GM18526 (cell line): ENCODE results near the gene ERBB4.

Source experiments
- POLR2A ChIP-seq: IDR thresholded peaks from 3 replicates; pipeline ENCODE4 v1.6.1; 2011; ENCODE audit not compliant: insufficient read length; ENCODE audit errors: extremely low read depth

Gene ERBB4

DNA sequence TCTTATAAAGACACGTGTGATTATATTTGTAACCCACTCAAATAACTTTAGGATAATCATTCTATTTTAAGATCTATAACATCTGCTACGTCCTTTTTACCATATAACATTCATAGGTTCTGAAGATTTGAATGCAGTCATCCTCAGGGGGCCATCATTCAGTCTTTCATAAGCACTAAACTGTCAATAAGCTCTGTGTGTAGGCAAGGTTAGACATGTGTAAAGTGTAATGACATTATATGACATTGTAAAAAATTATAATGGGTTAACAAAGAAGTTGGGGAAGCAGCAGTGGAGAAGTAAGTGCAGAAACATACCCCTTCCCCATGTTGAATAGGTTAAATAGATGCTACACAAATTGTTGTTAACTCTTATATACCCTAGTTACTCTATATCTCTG lies 845.9 kb downstream of the ERBB4 start:
- no peak for TF ChIP-seq POLR2A

DNA sequence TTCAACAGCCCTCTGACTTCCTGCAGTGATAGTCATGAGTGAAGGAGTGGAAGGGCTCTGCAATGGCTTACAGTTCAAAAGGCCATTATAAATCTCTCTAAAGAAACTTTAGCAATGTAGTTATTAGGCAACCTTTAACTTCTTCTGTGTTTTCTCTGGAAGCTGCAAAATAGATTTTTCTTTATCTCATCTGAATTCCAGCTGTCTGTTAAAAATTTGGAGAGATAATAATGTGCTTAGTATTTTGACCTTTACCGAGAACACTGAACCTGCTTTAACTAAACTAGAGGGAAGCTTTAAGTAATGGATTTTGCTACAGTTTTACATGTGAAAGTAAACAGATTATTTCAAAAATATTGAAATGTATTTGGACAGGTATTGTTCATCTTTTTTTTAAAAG lies 847.9 kb downstream of the ERBB4 start:
- TF ChIP-seq POLR2A: no peak

DNA sequence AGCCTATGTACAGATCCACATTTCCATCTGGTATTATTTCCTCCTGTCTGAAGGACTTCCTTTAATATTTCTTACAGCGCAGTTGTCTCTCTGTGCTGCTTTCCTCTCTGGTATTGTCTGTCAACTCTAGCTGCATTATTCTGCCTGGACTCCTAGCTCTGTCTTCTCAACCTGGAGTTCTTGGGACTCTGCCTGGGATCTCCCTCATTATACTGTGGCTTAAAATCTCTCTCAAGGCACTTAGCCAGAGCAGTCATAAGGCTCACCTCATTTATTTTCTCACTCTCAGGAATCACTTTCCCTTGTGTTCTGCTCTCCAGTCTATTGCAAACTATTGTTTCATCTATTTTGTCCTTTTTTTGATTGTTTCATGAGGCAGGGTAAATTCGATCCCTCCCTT lies 850.4 kb downstream of the ERBB4 start:
- no peak for TF ChIP-seq POLR2A

DNA sequence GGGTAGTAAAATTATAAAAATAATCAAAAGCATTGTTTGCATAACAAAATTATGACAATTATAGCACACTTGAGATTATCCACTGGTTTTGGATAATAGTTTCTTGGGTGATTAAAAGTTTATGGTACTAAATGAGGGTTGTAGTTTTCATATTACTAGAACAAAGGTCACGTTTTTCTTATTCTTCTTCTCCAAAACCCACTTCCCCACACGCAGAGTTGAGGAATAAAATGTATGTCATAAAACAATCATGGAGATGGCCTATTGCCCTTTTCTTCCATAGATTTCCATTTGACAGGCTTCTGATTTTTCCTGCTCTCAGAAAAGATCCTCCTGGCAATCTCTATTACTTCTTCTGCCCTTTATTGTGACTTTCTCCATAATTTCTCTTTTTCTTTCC lies 863.9 kb downstream of the ERBB4 start:
- TF ChIP-seq POLR2A: no peak

DNA sequence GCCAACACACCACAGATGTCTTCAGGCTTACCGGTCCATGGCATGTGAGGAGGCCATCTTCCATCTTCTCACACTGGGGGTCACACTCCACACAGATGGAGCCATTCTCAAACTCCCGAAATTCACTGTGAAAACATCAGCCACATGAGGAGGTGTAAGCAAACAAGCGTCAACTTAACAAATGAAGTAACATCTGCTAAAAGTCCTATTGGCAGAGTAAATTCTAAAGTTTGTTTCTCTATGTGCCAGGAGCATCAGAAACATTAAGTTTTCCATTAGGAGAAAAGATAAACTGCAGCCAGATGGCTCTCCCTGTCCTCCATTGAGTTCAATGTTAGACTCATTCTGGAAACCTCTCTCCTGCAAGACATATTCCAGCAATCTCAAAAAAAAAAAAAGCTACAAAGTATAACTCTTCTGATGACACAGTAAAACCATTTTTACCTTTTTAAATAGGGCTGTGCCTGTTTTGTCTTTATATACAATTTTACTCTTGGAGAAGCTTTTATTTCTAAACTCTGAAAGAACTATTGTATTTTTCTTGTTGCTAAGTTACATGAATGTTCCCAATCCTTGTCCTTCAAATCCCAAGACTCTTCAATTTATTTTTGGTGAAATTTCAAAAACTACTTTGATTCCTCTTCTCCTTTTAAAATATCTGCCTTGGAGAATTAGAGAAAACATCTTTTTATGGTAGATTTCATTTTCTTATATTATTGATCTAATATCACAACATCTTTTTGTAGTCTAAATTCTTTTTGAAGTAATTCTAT lies 865.3 kb downstream of the ERBB4 start:
- TF ChIP-seq POLR2A: no peak

DNA sequence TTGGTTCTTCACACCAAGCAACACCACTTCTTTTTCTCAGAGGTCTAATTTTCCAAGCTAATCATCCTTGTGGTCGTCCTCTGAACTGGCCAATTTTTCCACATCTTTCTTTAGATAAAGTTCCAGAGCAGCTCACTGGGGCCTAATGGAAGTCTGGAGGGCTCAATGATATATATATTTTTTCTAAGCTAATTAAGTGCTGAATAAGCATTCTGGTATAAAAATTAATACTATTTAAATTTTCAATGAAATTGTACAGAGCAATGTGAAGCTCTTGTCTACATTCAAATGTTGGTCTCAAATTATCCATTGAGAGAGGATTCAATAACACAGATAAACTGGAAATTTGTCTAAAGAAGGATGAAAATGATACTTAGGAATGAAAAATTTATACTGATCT lies 866.6 kb downstream of the ERBB4 start:
- no peak for TF ChIP-seq POLR2A

DNA sequence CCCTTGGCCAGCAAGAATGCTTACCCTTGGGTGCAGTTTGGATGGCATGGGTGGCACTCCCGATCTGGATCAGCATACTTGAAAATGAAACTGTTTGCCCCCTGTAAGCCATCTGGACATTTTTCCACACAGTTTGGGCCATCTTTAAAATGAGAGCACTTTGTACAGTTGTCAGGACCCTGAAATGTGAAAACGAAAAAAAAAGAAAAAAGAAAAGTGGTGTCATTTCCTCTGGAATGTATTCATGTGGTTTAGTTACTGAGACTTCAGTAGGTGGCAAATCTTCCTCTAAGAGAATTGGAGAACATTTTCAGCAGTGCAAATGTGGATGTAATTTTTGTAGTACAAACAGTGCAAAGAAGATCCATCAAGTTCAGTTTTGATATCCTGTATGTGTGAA lies 873.3 kb downstream of the ERBB4 start:
- TF ChIP-seq POLR2A: no peak

DNA sequence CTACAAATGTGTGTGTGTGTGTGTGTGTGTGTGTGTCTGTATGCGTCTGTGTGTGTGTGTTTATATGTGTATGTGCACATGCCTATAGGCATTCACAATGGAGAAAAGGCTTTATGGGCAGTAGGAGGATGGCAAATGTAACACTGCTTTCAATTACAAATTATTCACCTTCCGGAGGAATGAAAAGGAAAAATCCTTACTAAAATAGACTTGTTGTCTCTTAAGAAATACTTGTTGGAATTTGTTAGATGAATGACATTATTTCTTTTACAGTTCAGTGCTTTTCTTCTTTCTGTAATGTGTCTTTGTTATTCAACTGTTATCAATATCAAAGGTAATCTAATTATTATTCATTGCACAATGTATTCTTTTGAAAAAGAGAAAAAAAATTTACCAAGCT lies 874.3 kb downstream of the ERBB4 start:
- TF ChIP-seq POLR2A: no peak

DNA sequence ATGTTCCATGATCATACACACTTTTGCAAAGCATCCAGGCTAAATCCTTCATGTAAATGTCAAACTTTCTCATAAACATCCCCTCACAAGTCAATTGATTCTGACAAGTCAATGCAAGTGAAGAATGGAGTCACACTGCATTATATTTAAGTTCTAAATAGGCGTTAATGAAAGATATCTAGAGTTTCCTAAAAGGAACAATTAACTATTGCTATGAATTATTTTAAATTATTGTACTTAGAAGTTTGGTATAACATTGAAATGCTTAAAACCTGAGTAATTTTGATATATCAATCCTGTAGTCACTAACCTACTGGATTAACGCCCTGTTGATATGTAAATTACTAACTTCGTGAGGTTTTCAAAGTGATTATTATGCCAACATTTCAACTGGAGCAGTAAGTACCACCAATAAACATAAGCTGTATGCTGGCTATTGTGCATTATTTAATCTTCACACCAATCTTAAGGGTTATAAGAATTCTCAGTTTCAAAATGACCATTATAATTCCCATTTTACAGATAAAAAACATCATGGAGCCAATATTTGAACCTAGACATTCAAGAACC lies 884.3 kb downstream of the ERBB4 start:
- TF ChIP-seq POLR2A: no peak

DNA sequence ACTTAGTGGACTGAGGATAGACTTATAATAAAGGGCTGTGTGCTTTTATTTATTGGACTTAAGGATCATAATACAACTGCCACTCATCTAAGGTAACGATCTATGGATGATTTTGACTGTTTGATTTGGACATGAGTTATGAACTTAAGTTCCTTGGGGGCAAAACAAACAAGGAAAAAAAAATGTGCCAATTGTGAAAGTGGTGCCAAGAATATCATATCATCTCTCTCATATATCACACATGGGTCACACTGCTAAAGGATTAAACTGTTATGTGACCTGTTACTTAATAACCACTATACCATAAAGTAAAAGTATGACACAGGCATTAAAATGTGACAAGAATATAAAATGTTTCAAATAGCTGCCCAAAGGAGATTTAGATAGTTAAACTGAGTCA lies 886.3 kb downstream of the ERBB4 start:
- no peak for TF ChIP-seq POLR2A

DNA sequence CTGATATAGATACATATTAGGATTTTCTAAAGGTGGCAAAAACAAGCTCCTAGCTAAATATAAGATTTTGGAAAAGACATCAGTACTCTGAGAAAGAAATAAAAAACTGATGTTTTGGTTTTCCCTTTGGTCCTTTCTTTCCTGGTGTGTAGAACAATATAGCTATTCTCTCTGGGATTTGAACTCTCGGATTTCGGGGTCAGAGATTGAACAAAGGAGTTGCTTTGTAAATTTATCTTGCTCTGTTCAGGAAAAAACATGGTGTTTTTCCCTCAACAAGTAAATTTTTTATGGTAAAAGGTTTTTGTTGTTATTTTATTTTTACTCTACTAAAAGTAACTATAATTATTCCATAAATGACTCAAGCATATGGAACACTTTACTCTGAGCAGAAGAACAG lies 889.3 kb downstream of the ERBB4 start:
- no peak for TF ChIP-seq POLR2A

DNA sequence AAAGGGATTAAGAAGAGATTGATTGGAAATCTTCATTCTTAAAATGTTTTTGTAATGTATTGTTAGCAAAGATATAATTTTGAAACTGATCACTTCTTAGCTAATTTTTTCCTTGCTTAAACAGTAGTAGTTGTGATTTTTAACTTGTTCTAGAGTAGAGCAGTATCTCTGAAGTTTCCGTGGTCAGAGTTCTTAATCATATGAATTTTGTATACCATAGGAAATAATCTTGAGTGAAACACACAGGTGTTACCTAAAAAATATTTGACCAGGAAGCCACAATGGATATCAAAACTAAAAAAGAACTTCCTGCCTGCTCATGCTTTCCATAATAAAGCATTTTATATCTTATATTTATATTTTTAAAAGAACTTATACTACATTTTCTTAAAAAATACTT lies 907.1 kb downstream of the ERBB4 start:
- TF ChIP-seq POLR2A: no peak

DNA sequence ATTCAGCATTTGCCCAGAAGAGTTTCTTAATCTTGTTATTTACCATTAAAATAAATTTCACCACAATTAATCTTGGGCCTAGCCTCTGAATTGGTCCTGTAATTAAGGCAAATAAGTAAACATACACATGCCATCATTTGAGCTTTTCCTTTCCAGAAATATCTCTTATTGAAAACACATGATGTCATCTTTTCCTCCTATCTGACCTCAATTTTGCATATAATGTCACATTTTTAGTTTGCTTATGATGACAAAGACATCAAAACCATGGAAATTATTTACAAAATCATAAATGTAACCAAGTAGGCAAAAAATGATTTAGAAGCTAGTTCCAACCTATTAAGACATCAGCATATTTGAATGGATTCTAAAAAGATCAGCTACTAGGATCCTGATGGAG lies 915.5 kb downstream of the ERBB4 start:
- TF ChIP-seq POLR2A: no peak

DNA sequence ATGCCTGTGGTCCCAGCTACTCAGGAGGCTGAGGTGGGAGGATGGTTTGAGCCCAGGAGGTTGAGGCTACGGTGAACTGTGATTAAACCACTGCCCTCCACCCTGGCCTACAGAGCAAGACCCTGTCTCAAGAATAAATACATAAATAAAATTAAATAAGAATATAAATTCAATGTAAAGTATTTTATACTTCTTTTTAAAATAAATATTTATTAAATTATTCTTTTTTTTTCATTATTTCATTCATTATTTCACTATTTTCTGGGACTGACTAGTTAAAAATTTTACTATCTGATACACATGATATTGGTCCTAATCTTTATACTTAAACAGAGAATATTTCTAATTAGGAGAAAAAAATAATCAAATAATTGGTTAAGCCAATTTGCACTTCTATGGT lies 917.6 kb downstream of the ERBB4 start:
- no peak for TF ChIP-seq POLR2A

DNA sequence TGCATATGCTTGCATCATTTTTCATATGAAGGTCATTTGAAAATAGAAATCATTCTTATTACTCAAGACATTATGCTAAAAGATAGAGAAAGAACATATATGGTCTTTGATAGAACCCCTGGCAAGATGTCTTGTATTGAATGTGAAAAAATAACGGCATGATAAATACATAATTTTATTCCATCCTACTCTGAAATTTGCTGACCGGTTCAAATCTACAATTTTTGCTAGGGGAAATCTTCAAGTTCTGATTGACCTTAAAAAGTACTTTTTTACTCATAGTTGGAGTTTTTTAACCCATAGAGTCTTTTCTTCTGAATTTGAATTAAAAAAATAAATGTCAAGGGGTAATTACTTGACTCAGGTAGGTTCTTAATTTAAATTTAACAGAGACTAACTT lies 920.8 kb downstream of the ERBB4 start:
- TF ChIP-seq POLR2A: no peak

DNA sequence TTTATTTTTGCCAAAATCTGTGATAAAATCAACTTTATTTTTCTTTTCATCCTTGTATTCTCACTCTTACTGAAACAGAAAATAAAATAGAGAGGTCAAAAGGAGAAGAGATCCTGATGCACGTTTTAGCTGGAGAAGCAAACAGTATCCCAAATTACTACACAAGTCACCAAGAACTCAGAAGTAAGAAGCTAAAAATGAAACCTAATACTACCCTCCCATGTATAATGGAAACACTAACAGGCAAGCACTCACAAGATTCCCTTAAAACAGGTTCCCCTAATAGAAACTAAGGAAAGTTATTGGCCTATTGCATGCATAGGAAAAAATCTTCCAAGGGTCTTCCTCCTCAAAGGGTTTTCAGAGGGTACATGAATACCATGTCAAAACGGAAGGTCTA lies 927.0 kb downstream of the ERBB4 start:
- no peak for TF ChIP-seq POLR2A

DNA sequence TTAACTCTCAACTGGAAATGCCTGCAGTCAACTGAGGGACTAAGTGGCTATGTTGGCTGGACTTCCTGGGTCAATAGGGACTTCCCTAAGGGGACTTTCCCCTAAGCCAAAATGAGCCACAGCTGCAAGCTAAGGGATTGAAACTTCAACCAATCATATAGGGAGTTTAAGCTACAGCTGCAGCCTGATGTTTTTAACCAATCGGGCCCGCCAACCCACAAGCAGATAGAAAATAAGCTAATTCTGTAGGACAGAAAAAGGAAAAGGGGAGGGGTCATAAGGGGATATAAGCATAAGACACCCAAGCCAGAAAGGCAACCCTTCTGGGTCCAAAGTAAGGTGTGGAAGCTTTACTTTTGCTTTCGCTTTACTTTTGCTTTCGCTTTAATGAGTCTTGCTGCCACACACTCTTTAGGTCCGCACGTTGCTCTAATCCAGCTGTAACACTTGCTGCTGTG lies 927.5 kb downstream of the ERBB4 start:
- TF ChIP-seq POLR2A: no peak
